K562 treated with DMSO at 1 percent for 24 hours (cell line): ENCODE data around the gene TTC34. TPM values are rescaled to one million over a fixed set of nuclear protein-coding genes. Genes with fewer than 3 reads are reported as not detected.

ENCODE experiments used
- total RNA-seq: library from RNA; unstranded; fragments of 300-600 nt; gene quantifications from 2 replicates; pipeline ENCODE4 v1.2.3, GENCODE V29; 2022; ENCODE audit warnings: low read depth; ENCODE audit not compliant: insufficient read depth

TTC34 gene, protein sequence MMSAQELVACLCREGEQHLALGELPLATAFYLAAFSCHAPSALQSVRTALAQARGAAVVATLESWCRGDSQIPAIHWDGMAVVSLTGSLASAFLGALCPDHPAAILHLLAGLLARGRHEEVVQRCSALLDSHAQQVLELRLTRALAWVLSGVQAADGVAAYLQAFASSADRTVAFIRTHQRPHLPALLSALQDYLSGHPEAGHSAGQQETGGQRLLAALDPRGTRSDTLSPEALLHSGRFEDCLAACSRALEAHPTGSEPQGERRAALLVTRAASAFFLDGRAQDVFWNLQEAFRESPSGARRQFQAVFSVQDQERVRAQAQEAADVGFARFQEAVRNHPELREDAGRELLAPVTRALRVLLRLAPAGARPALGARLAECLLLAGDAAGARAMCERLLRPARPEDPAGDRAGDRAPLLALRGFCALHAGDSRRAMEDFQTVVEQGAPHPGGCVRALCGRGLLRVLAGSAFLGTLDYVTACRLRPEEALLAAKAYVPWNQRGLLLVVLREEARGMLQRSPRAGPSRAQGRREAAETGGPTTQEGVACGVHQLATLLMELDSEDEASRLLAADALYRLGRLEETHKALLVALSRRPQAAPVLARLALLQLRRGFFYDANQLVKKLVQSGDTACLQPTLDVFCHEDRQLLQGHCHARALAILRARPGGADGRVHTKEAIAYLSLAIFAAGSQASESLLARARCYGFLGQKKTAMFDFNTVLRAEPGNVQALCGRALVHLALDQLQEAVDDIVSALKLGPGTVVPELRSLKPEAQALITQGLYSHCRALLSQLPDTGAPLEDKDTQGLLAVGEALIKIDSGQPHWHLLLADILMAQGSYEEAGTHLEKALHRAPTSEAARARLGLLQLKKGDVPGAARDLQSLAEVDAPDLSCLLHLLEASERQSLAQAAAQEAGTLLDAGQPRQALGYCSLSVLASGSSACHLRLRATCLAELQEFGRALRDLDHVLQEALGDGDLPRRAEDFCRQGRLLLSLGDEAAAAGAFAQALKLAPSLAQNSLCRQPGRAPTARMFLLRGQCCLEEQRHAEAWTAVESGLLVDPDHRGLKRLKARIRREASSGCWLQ
- 0.10 TPM in 2 replicates for total RNA-seq

DNA sequence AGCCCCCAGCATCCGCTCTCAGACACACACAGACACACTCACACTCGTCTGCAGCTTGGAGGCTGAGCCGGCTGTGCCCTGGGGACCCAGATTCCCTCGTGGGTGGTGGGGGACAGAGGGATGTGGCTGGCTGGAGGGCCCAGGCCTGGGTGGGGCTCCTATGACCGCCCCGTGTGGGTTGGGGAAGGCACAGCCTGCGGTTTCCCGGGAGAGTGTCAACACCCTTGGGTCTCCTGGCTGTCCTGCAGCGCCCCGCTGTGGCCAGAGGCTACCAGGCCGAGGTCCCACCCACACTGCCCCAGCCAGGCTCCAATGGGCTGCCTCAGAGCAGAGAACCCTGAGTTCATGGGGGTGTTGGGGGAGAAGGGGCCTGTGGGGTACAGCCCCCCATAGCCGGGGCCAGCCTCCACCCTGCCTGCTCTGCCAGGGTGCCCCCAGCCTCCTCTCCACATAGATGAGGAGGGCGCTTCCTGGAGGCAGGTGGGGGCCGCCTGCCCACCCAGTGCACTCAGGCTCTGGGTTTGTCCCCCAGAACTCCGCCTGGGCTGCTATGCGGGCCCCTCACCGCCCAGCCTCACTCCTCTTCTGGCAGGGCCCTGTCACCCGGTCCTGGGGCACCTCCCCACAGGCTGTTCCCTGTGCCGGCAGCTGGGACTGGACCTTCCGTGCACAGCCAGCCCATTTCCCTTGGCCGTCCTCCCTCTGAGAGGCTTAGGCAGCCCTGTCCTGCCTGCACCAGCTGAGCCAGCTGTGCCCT is at the start of gene TTC34:
TTC34 (minus strand) TSS at position 159 of the 757 bp plus-strand sequence. CDS start 866 bp downstream, outside the sequence.

GRCh38 chr1:2632561-2633361 is 168.7 kb downstream of the TTC34 start, which contains the start of gene MMEL1:
TSS of gene MMEL1 (minus strand) at chr1:2633016. CDS start at chr1:2629484, 3,532 bp downstream.

GRCh38 chr1:2586154-2587070 is 215.1 kb downstream of the TTC34 start, which contains the start of gene PRXL2B:
TSS of gene PRXL2B (plus strand) at chr1:2586777. CDS start at chr1:2586886, 109 bp downstream.

Other genes with a start within 250 kb of the TTC34 start
- gene TNFRSF14, start 245.3 kb downstream of the TTC34 start, total RNA-seq, result 11.8 and 12.1 TPM in 2 replicates
- gene PRXL2B, start 214.9 kb downstream of the TTC34 start, total RNA-seq, result 19.6 and 23.0 TPM in 2 replicates
- gene MMEL1, start 168.7 kb downstream of the TTC34 start, total RNA-seq, result 0.96 TPM in 1 of 2 replicates, not detected in the other
- gene ACTRT2, start 219.8 kb upstream of the TTC34 start, total RNA-seq, result not detected in 2 replicates